Measurements from ENCODE around the gene SNAI3. TPM values are rescaled to one million over a fixed set of nuclear protein-coding genes. Genes with fewer than 3 reads are reported as not detected.

SNAI3 gene
- total RNA-seq, 1 donor from 2014 or later, result 1.2 TPM

GRCh38 chr16:88687676-88688012, 1.3 kb upstream of the SNAI3 start:
- Mint-ChIP-seq H3K27me3 (peaks cover 40% of the 10 kb centered on the region), H3K9me3 (ENCODE audit: low read depth) (no peaks in the 10 kb centered on the region), H3K4me1 (ENCODE audit: low read depth) (peaks cover 6% of the 10 kb centered on the region), H3K4me3 (ENCODE audit: low read depth) (no peak overlapping the region), H3K27ac (peak overlapping the region; percentile 62), H3K36me3 (ENCODE audit: insufficient read depth) (no peaks in the 10 kb centered on the region)
- DNase-seq (ENCODE audit: low spot score, unreplicated experiment), result no peak
- no peak for TF ChIP-seq CTCF (IDR thresholded peaks at IDR 0.05; ENCODE audit: unreplicated experiment)

GRCh38 chr16:88687254-88687576, 908 bp upstream of the SNAI3 start:
- peaks cover 6% of the 10 kb centered on the region for H3K4me1 Mint-ChIP-seq (ENCODE audit: low read depth)
- H3K36me3 Mint-ChIP-seq (ENCODE audit: insufficient read depth), result no peaks in the 10 kb centered on the region
- no peak for TF ChIP-seq CTCF (IDR thresholded peaks at IDR 0.05; ENCODE audit: unreplicated experiment)
- no peaks in the 10 kb centered on the region for H3K9me3 Mint-ChIP-seq (ENCODE audit: low read depth)
- H3K4me3 Mint-ChIP-seq (ENCODE audit: low read depth), result no peak overlapping the region
- peaks cover 44% of the 10 kb centered on the region for H3K27me3 Mint-ChIP-seq
- DNase-seq (ENCODE audit: low spot score, unreplicated experiment), result peak; percentile 9
- H3K27ac Mint-ChIP-seq, result no peak overlapping the region

- Mint-ChIP-seq H3K36me3 (ENCODE audit: insufficient read depth) (no peaks in the 10 kb centered on the region), H3K9me3 (ENCODE audit: low read depth) (no peaks in the 10 kb centered on the region), H3K4me1 (ENCODE audit: low read depth) (peaks cover 6% of the 10 kb centered on the region), H3K27me3 (peaks cover 45% of the 10 kb centered on the region), H3K27ac (no peak overlapping the region), H3K4me3 (ENCODE audit: low read depth) (peak overlapping the region; percentile 68)
- no peak for DNase-seq (ENCODE audit: low spot score, unreplicated experiment)
- TF ChIP-seq CTCF (IDR thresholded peaks at IDR 0.05; ENCODE audit: unreplicated experiment), result no peak
These were observed 257 bp downstream of the SNAI3 start for GRCh38 chr16:88686062-88686438.

- no peak for DNase-seq (ENCODE audit: low spot score, unreplicated experiment)
- no peaks in the 10 kb centered on the region for H3K36me3 Mint-ChIP-seq (ENCODE audit: insufficient read depth)
- TF ChIP-seq CTCF (IDR thresholded peaks at IDR 0.05; ENCODE audit: unreplicated experiment), result peak; percentile 65
- H3K9me3 Mint-ChIP-seq (ENCODE audit: low read depth), result no peaks in the 10 kb centered on the region
- peak overlapping the region; percentile 68 for H3K4me3 Mint-ChIP-seq (ENCODE audit: low read depth)
- H3K27ac Mint-ChIP-seq, result peak overlapping the region; percentile 67
- H3K4me1 Mint-ChIP-seq (ENCODE audit: low read depth), result peaks cover 6% of the 10 kb centered on the region
- H3K27me3 Mint-ChIP-seq, result peaks cover 39% of the 10 kb centered on the region
These were observed 898 bp downstream of the SNAI3 start for GRCh38 chr16:88685156-88686061.

DNA sequence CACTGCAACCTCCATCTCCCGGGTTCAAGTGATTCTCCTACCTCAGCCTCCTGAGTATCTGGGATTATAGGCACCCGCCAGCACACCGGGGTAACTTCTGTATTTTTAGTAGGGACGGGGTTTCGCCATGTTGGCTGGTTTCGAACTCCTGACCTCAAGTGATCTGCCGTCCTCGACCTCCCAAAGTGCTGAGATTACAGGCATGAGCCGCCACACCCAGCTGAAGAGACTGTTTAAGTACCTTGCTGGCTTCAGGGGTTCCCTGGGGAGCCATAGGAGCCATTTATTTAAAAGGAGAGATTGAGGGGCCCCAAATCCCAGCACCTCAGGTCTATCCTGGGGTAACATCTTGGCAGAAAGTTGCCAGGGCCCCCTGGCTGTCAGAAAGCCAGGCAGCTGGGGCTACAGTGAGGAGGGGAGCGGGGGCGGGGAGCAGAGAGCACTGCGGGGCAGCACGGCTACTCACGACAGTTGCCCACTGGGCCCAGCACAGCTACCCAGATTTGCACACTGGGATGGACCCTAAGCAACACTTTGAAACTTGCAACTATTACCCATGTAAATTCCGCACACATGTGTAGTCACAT, 1.6 kb downstream of the SNAI3 start:
- peaks cover 6% of the 10 kb centered on the region for H3K4me1 Mint-ChIP-seq (ENCODE audit: low read depth)
- no peaks in the 10 kb centered on the region for H3K36me3 Mint-ChIP-seq (ENCODE audit: insufficient read depth)
- no peaks in the 10 kb centered on the region for H3K9me3 Mint-ChIP-seq (ENCODE audit: low read depth)
- no peak for DNase-seq (ENCODE audit: low spot score, unreplicated experiment)
- no peak for TF ChIP-seq CTCF (IDR thresholded peaks at IDR 0.05; ENCODE audit: unreplicated experiment)
- no peak overlapping the region for H3K27ac Mint-ChIP-seq
- no peak overlapping the region for H3K4me3 Mint-ChIP-seq (ENCODE audit: low read depth)
- peaks cover 38% of the 10 kb centered on the region for H3K27me3 Mint-ChIP-seq
